Kidney glomerular epithelial cell (primary cell): ENCODE results near the gene KIF19.

Experiments
- DNase-seq: peaks from one replicate; lab custom pipeline; 2025; lab: John Stamatoyannopoulos, UW

KIF19 gene

GRCh38 chr17:74305865-74306654 lies 20.0 kb upstream of the KIF19 start:
- DNase-seq = no peak

- no peak for DNase-seq
These were observed 17.8 kb upstream of the KIF19 start for GRCh38 chr17:74307984-74308773.

DNA sequence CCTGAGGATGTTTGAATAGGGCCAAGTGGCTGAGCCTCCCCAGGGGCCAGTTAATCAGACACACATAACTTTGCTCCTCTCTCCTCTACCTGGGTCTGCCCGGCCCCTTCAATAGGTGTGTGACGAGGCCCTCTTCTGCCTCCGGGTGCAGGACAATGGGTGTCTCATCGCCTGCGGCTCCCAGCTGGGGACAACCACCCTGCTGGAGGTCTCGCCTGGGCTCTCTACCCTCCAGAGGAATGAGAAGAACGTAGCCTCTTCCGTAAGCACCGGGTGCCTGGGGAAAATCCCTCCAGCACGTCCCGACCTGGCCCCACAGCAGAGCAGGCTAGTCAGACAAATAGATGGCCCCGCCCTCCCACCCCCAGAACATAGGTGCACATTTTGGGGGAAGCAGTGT lies 16.1 kb upstream of the KIF19 start:
- DNase-seq = no peak

DNA sequence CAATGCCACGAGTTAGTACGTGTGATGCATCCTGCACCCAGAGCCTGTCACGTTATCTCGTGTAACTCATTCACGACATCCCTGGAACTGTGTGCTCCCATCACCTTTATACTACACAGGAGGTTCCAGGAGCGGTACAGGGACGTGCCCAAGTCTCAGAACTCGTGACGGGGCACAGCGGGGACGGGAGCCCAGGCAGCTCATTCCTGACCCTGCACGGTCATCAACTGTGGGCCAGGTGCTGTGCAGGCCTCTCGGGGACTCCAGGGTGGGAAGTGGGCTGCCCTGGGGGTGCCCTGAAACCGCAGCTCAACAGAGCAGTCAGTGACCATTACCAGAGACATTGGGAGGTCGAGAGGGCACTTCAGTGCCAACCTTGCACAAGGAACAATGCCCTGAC lies 11.1 kb upstream of the KIF19 start:
- no peak for DNase-seq

GRCh38 chr17:74316220-74316619 lies 9.8 kb upstream of the KIF19 start:
- DNase-seq = no peak

DNA sequence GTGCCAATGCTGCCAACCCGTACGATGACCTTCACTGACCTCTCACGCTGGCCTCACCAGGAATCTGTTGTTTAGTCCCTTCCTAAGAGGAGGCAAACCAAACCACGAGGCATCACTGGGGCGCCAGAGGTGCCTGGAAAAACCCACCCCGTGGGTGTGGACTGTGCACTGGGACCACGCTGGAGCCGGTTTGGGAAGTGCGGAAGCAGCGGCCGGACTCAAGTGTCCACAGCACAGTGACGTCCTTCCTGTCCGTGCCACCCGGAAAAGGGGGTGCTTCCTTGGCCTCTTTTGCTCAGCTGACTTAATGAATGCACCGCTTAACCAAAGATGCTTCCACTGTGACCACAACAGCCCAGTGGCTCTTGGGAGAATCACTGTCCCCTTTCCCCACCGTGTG lies 9.0 kb upstream of the KIF19 start:
- DNase-seq = no peak

DNA sequence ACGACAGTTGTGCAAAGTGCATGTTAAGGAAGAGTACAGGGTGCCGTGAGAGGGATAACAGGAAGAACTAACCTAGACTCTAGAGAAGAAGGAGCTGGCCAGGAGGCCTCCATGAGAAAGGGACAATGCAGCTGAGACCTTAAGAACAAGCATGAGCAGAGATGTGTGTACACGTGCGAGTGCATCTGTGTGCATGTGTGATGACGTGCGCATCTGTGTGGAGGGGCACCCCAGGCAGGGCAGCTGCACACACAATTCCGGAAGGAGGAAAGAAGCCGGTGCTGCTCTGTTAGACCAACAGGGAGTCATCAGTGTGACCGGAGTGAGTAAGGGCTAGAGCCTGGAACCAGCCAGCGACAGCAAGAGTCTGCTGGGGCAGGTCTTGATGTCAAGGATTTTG lies 7.6 kb upstream of the KIF19 start:
- no peak for DNase-seq

DNA sequence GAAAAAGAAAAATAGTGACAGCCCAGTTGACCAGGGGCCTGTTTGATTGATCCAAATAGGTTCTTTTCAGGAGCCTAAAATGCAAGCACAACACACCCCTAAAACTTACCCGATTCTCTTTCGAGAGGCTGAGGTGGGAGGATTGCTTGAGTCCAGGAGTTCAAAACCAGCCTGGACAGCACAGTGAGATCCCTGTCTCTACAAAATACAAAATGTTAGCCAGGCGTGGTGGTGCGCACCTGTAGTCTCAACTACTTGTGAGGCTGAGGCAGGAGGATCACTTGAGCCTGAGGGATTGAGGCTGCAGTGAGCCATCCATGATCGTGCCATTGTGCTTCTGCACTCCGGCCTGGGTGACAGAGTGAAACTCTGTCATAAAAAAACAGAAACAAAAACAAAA lies 1.5 kb upstream of the KIF19 start:
- DNase-seq = no peak

GRCh38 chr17:74325376-74325742 lies 667 bp upstream of the KIF19 start:
- DNase-seq = no peak

- no peak for DNase-seq
These were observed 480 bp downstream of the KIF19 start for GRCh38 chr17:74326506-74326905.

- no peak for DNase-seq
These were observed 2.5 kb downstream of the KIF19 start for GRCh38 chr17:74328487-74328886.

DNA sequence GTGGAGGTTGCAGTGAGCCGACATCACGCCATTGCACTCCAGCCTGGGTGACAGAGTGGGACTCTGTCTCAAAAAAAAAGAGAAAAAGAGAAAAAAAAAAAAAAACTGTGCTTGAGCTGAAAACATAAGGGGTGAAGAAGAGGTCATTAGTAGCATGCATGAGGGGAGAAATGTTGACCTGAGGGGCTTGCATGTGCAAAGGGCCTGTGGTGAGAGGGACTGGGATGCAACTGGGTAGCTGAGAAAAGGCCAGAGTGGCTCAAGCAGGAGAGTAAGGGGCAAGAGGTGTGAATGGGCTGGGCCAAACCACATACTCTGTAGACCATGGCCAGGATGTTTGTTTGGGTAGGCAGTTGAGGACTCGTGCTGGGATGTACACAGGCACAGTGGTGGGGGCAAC lies 3.4 kb downstream of the KIF19 start:
- no peak for DNase-seq

- DNase-seq = no peak
These were observed 4.4 kb downstream of the KIF19 start for GRCh38 chr17:74330446-74330845.

GRCh38 chr17:74332017-74332650 lies 6.1 kb downstream of the KIF19 start:
- DNase-seq = no peak

DNA sequence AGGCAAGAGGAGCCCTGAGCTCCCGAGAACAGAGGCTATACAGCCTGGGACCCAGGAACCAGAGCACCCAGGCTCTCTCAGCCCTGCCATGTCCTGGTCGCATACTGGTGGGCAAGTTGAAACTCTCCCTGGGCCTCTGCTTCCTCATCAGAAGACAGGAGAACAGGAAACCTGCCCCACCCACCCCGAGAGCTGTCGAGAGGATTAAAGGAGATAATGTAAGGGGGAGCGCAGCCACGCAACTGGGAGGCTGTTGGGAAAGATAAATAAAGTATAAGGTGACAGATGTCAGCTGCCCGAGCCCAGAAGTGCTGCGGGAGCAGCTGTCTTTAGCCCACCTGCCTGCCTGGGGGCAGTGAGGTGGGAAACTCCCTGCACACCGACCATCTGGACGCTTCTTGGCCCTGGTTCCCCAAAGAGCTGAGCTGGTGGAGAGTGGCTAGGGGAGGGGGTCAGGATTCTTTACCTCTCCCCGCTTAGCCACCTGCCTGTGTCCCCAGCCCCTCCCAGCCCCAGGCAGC lies 6.8 kb downstream of the KIF19 start:
- DNase-seq = no peak

DNA sequence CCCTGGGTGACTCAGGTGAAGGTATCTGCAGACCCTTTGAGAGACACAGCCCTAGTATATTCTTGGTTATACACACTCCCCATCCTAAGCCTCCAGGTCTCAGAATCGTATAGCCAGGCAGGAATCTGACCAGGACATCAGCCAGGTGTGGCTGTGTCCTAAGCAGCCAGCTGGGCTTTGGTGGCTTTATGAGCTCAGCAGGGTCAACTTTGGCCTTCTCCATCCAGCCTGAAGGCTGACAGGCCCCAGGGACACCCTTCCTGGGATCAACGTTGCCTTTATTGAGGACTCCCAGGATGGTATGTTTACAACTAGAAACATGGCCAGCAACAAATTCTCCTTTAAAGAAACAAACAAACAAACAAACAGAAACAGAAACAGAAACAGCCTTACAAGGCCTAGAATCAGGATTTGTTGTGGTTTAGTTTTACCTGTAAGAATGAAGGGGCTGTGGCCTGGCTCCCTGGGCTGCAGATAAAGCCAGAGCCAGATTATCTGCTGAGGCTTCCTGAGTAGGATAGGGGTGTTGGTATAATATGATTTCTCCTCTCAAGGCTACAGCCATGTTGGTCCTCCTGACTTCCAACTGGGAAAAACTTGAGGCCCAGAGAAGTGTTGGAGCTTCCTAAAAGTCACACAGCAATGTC lies 8.5 kb downstream of the KIF19 start:
- no peak for DNase-seq

GRCh38 chr17:74335529-74336062 lies 9.6 kb downstream of the KIF19 start:
- no peak for DNase-seq

- DNase-seq = no peak
These were observed 10.3 kb downstream of the KIF19 start for GRCh38 chr17:74336307-74336706.

DNA sequence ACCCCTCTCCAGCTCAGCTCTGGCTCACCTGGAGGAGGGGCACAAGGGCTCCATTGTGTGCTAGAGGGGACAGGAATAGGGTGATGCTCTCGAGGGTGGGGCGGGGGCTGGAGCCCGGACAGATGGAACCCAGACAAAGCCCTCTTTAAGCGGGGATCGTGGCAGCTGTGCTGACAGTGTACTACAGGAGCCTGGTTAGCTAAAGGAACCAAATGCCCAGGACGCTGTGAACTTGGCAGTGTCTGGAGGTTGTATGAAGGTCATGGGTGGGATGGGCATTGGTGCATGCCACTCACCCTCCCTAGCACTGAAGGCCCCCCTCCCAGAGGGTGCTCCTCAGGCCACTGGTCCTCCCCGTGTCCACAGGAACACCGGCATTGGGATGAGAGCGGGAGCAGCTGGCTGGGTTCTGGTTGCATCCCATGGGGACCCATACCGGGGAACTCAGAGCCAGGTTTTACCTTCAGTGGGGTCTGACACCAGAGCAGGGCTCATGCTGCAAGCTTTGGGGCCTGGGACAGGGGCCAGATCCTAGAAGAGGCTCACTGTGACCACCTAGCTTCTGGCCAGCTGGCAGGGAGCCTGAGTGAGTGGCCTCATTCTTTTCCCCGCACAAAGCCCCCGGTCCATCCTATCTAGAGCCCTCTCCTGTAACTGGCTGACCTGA lies 11.9 kb downstream of the KIF19 start:
- DNase-seq = no peak

DNA sequence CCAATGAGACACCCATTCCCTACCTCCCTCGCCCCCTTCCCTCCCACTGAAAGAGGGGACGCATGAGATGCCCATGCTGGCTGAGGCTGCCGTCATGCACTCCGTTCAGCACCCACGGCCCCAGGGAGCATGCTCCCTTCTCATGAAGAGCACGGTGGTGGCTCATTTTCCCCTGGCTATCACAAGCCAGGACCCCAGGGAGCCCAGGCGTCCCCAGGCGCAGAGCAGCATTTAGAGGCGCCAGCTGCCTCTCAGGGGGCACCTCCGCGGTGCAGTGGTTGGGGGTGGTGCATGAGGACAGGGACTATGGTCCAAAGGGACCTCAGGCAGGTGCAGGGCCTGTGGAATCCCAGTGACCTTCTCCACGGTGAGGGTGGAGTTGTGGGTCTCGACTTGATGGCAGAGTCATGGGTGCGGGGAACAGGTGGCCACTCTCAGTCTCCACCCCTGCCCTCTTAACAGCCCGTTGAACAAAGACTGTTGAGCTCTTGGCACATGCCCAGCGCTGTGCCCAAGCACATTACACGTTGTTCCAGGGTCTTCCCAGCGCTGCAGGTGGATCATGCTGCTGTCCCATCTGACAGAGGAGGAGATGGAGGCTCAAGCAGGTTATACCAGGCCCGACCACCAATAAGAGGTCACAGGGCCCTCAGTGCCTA lies 13.6 kb downstream of the KIF19 start:
- no peak for DNase-seq

- DNase-seq = no peak
These were observed 14.5 kb downstream of the KIF19 start for GRCh38 chr17:74340470-74341023.
